RPMI7951 (cell line): Measurements from ENCODE around the gene PRSS27. TPM values are rescaled to one million over a fixed set of nuclear protein-coding genes. Genes with fewer than 3 reads are reported as not detected.

Experiments
- DNase-seq: peaks from one replicate; pipeline ENCODE4 v3.0.0-alpha.2; 2012; ENCODE audit warnings: low read depth
- total RNA-seq: library from RNA; depleted of rRNA; stranded (reverse); fragments of >200 nt; shearing (Covaris generic); gene quantifications from 2 replicates; pipeline ENCODE4 v1.2.3, GENCODE V29; 2014

PRSS27 gene
- total RNA-seq, 1 experiment from 2014 or later = 1.1 TPM

- no peak for DNase-seq
These were observed 11.0 kb downstream of the PRSS27 start for GRCh38 chr16:2708955-2709587.

- DNase-seq = no peak
These were observed 11.8 kb downstream of the PRSS27 start for GRCh38 chr16:2708290-2708639.

- DNase-seq = no peak
These were observed 12.4 kb downstream of the PRSS27 start for GRCh38 chr16:2707368-2708289.

GRCh38 chr16:2706611-2707311 lies 13.3 kb downstream of the PRSS27 start:
- DNase-seq = no peak

GRCh38 chr16:2706085-2706484 lies 13.9 kb downstream of the PRSS27 start:
- no peak for DNase-seq

- DNase-seq = no peak
These were observed 14.7 kb downstream of the PRSS27 start for GRCh38 chr16:2705351-2705750.

GRCh38 chr16:2704983-2705275 lies 15.1 kb downstream of the PRSS27 start:
- no peak for DNase-seq

GRCh38 chr16:2704166-2704982 lies 15.7 kb downstream of the PRSS27 start:
- no peak for DNase-seq

GRCh38 chr16:2702871-2703745 lies 16.9 kb downstream of the PRSS27 start:
- no peak for DNase-seq

GRCh38 chr16:2702438-2702825 lies 17.6 kb downstream of the PRSS27 start:
- no peak for DNase-seq

- no peak for DNase-seq
These were observed 18.1 kb downstream of the PRSS27 start for GRCh38 chr16:2701713-2702437.

GRCh38 chr16:2701272-2701671 lies 18.8 kb downstream of the PRSS27 start:
- no peak for DNase-seq

GRCh38 chr16:2700786-2701185 lies 19.2 kb downstream of the PRSS27 start:
- no peak for DNase-seq

- no peak for DNase-seq
These were observed 20.0 kb downstream of the PRSS27 start for GRCh38 chr16:2699791-2700600.

GRCh38 chr16:2698965-2699750 lies 20.9 kb downstream of the PRSS27 start:
- DNase-seq = no peak

- no peak for DNase-seq
These were observed 21.7 kb downstream of the PRSS27 start for GRCh38 chr16:2698103-2698870.

GRCh38 chr16:2697401-2697948 lies 22.5 kb downstream of the PRSS27 start:
- DNase-seq = no peak
